Stimulated activated CD8-positive, alpha-beta memory T cell treated with anti-CD3 and anti-CD28 coated beads, Interleukin-12 subunit alpha, Interleukin-12 subunit beta, amount 100 ng/mL, for 24 hours (primary cell): ENCODE measurements around the gene ARF4.
A peak's percentile ranks its signal among the peaks of the same experiment; 100 is the strongest.

Experiments
- DNase-seq: peaks from one replicate; pipeline ENCODE4 v3.0.0-alpha.2; 2020; ENCODE audit errors: extremely low read depth

ARF4 gene

DNA sequence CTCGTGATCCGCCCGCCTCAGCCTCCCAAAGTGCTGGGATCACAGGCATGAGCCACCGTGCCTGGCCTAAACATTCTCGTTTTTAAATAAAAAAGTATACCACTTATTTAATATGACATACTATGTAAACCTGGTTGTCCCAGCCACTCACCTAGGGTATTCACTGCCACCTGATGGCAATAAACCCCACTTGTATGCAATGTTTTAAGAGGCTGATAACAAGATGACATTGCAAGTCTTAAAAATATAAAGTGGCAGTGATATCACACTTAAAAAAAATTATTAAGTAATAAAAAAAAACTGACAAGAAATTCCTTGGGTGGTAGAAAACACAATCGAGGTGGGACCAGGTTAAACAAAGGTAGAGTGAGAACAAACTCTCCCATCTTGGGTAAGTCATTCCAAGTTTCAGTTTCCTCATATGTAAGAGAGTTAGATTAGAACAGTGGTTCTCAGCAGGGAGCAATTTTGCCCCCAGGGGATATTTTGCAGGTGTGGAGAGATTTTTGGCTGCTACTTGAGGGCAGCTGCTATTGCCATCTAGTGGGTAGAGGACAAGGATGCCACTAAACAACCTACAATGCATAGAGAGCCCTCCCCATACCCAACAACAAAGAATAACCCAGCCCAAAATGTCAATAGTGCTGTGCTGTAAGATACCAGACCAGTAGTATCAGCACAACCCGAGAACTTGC, 14.5 kb downstream of the ARF4 start:
- DNase-seq, result no peak

DNA sequence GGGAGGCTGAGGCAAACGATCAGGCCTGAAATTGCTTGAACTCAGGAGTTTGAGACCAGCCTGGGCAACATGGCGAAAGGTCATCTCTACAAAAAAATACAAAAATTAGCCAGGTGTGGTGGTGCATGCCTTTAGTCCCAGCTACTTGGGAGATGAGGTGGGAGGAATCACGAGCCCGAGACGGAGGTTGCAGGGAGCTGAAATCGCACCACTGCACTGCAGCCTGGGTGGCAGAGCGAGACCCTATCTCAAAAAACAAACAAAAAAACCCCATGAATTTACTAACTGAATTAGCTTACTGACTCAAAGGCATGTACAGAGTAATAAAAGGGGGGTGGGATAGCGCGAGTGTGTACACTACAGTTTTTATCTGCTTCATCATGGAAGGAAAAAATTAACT, 19.3 kb downstream of the ARF4 start:
- no peak for DNase-seq

DNA sequence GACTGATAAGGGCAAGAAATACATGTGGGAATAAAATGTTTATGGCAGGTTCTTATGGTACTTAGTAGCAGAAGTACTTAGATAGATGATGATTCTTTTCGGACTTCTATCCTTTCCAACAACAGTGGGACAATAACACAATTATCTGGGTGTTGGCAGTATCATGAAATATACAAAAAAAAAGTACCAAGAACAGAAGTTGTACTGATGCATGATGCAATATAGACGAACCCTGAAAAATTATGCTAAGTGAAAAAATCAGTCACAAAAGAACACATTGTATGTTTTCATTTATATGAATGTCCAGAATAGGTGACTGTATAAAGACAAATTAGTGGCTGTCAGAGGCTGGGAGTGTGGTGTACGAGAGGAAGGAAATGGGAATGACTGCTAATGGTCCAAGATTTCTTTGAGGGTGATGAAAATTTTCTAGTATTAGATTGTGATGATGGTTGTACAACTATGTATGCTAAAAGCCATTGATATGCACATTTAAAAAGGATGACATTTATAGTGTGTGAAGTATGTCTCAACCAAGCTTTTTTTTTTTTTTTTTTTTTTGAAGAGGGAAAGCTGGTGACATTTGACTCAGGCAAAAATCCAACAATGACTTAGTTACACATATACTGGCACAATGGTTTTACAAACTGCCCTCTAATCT, 21.0 kb downstream of the ARF4 start:
- DNase-seq, result no peak

DNA sequence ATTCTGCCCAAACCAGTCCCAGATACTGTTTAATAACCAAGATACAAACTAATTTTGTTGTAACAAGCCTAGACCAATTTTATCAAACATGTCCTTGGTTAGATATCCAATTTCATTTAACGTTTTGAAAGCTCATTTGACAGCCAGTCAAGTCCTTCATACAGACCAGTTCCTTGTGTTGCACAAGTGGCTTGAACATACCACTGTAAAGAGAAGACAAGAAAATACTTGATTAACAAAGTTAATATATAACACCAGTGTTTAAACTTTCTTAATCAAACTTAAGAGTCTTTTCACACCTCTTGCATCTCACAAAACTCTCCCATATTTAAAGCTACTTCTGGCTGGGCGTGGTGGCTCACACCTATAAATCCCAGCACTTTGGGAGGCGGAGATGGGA, 25.0 kb downstream of the ARF4 start:
- no peak for DNase-seq

DNA sequence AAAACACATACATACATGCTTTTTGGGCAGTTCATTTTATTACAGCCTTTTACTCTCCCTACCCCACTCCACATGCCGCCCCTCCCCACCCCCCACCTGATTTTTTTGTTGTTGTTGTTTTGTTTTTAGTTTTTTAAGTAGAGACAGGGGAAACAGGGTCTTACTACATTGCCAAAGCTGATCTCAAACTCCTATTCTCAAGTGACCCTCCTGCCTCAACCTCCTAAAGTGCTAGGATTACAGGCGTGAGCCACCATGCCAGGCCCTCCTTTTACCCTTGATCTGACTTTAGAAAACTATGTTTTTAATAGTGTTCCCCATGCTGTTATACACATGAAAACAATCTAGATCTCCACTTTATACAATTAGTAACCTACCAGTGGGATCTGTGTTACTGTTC, 26.3 kb downstream of the ARF4 start:
- no peak for DNase-seq

DNA sequence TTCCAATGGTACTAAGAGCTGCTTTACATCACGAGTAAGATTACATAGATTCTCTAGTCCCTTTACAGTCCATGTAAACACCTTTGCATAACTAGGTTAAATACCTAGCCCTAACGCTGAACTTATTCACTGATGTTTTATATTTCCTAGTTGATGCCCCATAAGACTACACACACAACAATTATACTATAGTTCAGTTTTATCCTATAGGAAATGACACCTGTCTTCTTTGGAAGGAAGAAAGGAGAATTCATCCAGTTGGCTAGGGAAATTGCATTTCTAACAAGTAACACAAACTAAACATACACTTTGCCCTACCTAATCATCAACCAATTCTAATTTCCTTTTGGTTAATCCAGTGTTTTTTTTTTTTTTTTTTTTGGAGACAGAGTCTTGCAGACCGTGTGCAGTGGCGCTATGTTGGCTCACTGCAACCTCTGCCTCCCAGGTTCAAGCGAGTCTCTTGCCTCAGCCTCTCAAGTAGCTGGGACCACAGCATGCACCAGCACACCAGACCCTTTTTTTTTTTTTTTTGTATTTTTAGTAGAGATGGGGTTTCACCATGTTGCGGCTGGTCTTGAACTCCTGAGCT, 27.2 kb downstream of the ARF4 start:
- no peak for DNase-seq

DNA sequence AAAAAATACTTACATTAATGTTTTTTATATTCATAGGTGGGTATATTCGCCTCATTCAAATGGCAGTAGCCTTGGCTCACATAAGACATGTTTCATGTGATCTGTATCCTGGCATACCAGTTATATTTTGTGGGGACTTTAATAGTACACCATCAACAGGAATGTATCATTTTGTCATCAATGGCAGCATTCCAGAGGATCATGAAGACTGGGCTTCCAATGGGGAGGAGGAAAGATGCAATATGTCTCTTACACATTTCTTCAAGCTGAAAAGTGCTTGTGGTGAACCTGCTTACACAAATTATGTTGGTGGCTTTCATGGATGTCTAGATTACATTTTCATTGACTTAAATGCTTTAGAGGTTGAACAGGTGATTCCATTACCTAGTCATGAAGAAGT, 37.6 kb downstream of the ARF4 start:
- no peak for DNase-seq

DNA sequence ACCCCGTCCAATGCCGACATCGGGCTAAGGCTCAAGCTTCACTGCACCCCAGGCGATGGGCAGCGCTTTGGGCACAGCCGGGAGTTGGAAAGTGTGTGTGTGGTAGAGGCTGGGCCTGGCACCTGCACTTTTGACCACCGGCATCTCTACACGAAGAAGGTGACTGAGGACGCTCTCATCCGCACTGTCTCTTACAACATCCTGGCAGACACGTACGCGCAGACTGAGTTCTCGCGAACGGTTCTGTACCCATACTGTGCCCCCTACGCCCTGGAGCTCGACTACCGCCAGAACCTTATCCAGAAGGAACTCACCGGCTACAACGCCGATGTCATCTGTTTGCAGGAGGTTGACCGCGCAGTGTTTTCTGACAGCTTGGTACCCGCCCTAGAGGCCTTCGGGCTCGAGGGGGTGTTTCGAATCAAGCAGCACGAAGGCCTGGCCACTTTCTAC, 40.0 kb downstream of the ARF4 start:
- DNase-seq, result peak; percentile 11

DNA sequence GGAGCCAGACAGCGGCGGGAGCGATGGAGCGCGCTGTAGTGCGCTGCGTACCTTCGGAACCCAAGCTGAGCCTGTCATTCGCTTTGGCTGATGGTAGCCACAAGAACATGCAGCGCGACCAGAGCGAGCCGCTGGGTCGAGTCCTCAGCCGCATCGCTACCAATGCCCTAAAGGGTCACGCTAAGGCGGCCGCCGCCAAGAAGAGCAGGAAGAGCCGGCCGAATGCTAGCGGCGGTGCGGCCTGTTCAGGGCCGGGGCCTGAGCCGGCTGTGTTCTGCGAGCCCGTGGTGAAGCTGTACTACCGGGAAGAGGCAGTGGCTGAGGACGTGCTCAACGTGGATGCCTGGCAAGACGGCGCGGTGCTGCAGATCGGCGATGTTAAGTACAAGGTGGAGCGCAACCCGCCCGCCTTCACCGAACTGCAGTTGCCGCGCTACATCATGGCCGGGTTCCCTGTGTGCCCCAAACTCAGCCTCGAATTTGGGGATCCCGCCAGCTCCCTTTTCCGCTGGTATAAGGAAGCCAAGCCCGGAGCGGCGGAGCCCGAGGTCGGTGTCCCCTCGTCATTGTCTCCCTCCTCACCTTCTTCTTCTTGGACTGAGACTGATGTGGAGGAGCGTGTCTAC, 40.6 kb downstream of the ARF4 start:
- no peak for DNase-seq

DNA sequence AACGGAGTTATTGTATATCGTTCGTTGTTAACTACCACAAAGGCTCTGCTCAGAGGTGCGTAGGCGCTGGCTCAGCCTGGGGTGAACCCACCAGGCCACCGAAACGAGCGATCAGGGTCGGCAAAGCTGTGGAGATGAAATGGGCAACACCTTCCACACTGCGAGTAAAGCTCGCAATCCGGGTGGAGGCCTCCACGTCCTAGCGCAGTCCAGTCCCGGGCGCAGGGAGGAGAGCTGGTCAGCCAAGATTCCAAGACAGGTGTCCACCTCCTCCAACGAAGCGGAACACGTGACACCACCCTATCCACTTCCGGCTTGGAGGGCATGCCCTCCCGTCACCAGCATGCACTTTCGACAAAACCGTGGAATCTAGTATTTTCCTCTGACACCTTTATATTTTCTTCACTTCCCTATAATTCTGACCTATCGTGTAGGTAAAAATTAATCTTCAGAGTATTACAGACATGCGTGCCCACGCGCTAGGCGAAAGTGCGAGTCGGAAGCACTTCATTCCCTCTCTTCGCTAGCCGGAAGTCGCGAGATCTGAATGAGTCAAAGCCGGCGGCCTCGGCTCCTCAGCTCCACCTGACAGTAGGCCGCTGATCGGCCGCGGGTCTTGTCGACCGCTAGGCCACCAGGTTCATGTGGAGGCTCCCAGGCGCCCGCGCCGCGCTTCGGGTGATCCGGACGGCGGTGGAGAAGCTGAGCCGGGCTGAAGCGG, 41.2 kb downstream of the ARF4 start, which contains the start of gene PDE12:
Gene PDE12, plus strand, starts transcription at position 537 of the 721 bp plus-strand sequence. Its CDS starts 106 bp downstream, at position 643.
- peak; percentile 61 for DNase-seq

DNA sequence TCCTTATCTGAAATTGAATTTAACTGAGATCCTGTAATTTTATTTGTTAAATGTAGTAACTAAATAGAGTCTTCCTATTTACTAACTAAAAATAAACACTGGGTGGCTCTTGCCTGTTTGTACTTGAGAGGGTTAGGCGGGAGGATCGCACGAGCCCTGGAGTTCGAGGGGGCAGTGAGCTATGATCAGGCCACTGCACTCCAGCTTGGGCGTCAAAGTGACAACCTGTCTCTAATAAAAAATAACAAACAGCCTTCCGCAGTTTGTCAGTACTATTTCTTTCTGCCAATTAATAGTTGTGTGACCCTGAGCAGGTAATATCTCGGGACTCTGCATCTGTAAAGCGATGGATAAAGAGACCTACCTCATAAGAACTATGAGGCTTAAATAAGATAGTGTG, 41.8 kb downstream of the ARF4 start:
- no peak for DNase-seq

DNA sequence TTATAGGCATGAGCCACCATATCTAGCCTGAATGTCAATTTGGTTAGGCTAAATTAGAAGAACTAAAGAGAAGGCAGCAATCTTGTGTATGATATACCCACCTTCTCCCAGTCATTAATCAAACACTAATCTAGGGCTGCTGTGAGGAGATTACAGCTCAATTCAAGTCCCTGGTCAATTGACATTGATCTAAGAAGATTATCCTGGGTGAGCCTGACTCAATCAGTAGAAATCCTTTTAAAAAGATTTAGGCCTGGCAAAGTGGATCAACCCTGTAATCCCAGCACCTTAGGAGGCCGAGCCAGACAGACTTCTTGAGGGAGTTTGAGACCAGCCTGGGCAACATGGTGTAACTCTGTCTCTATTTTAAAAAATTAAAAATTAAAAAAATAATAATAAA, 50.5 kb downstream of the ARF4 start:
- DNase-seq, result no peak

DNA sequence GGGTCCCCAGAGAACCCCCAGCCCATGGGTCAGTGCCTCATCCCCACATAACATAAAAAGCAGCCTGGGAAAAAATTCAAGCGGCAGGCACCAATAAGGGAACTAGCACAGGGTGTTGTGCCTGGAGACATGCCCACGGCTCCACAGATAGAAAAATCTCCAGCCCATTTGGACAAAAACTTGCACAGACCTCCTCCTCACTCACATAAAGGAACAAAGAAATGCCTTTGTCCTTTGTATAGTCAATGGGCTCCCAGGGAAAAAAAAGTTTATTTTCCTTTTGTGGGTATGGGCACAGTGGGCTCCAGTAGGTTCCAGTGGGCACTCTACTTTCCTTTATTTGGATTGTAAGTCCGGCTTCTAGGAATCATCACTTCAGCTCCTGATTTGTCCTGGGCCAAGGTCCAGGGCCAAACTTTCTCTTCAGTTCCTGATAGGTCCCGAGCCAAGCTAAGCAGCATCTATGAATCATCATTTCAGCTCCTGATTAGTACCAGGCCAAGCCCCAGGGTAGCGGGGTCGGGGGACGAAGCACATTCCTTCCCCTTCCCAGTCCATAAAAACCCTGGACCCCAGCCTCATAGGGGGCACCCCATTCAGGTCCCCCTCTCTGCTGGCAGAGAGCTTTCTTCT, 51.4 kb downstream of the ARF4 start:
- no peak for DNase-seq

DNA sequence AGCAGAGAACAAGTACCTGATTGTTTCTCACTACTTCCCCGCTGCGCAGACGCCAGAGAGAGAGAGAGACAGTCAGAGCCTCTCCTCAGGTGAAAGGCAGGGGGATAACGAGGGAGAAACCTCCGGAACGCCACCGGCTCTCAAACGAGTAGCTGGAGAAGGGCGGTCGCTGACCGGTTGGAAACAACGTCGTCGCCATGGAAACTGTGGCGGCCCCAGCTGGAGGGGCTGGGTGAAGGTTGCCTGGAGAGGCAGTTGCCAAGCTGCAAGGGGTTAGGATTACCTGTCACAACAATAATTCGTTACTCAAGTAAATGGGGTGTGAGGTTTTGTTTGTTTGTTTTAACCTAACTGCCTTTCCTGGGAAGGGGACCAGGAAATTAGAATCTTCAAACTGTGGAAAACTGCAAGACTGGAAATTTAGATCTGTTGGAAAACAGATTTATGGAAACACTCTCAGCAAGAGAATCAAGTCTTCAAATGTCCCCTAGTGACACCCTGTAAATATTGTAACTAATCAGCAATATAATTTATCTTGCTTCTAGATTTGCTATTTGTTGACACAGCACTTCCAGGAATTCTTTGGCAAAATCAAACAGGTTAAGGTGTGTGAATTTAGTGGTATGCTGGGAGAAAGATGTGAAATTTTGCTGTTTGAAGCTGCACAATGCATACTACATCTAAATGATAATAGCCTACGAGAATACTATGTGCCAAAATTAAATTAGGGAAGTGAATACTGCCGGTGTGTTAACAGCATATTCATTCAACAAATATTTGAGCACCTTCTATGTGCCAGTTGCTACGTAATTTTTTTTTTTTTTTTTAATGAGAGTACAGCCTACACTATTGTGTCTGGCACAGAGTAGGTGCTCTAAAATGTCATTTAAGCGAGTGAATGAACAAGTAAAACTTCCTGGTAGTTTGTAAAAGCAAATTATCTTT, 52.7 kb downstream of the ARF4 start, which contains the start of gene DNAH12:
Gene DNAH12, minus strand, starts transcription at position 164 of the 945 bp plus-strand sequence. CDS start 1,474 bp downstream, outside the sequence.
- DNase-seq, result no peak

DNA sequence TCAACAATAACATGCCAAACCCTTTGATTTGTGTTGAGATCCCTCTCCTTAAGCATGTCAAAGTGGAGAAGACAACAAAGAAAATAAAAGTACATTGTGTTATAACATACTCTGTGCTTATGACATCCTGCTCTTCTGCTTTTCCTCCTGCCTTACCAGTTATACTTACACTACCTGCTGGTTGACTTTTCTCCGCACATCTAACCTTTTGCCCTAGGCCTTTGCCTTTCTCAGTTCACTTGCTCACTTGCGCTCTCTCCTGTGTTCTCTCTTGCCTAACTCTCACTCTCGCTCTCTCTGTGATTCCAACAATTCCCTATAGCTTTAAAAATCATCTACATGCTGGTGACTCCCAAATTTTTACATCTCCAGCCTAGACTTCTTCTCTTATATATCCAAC, 58.7 kb downstream of the ARF4 start:
- no peak for DNase-seq

DNA sequence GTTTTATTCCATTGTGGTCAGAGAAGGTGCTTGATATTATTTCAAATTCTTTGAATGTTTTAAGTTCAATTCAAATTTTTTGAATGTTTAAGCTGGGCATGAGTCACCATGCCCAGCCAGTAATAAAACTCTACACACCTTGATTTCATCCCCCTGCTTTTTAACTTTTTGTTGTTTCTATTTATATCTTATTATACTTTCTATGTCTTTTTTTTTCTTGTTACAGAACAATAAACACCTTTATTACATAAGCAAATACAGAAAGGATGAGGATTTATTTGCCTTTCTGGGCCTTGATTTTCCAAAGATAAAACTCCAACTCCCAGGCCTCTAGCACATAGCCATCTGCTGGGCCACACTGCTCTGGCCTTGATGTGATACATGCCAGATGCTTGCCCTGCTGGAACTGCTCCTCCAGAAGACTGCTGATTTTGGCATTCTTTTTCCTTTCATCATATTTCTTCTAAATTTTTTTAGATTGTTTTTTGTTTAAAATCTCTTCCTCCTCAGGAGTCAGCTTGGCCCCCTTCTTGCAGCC, 67.0 kb downstream of the ARF4 start:
- no peak for DNase-seq
